ENCODE measurements around the gene LRP4. TPM values are rescaled to one million over a fixed set of nuclear protein-coding genes. Genes with fewer than 3 reads are reported as not detected.

The LRP4 gene
- total and polyA plus RNA-seq, 2 of the 4 experiments (the other 2 are of a cell fraction): 4.1 to 5.8 TPM

DNA sequence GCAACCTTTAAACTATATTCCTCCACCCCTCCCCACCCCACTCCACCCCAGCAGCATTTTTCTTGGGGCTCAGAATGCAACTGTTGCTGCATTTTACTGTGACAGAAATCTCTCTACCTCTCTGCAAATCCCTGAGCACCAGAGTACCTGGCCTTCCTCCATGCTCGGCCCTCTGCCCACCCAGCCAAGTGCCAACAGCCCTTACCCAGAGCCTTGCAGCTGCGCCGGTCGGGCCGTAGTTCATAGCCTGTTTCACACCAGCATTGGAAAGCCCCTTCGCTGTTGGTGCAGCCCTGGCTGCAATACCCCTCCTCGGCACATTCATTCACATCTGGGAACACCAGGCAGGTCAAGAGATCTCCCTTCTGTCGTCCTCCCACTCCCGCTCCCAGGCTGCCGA is 23.4 kb downstream of the LRP4 start:
- ChIA-PET POLR2A (ENCODE audit: unreplicated experiment) (no interaction called here), CTCF (no interaction called here)
- dilution Hi-C loops (cut with HindIII; ENCODE audit: low sequenced_read_pairs, unreplicated experiment) (no loop called here), in situ Hi-C loops (cut with MboI; ENCODE audit: low sequenced_read_pairs) (loop anchor here (25.0 kb wide), 1 partner anchor 467 kb away; the partner anchor contains the start of gene MYBPC3), intact Hi-C loops (cut with micrococcal nuclease) (no loop called here)
- Histone ChIP-seq H3K4me3 (ENCODE audit: insufficient read depth, low read depth, low read length) (no peak overlapping the region), H4K5ac (ENCODE audit: low read depth, low read length) (no peak overlapping the region), H3K4me1 (ENCODE audit: control insufficient read depth, insufficient read depth, low read length) (no peaks in the 10 kb centered on the region; the same call in 1 of the 2 replicates), H3K4me2 (ENCODE audit: low read depth, low read length) (no peak overlapping the region), H2BK15ac (ENCODE audit: low read depth, low read length) (no peak overlapping the region), H2AK5ac (ENCODE audit: low read depth, low read length) (no peak overlapping the region), H4K91ac (ENCODE audit: insufficient read depth, low read depth, low read length) (no peak overlapping the region), H2AFZ (replicated peaks; ENCODE audit: low read length, poor library complexity) (no peak overlapping the region), H3K9me1 (ENCODE audit: insufficient read depth, low read length) (0 out of 2 replicates have a peak, but pooled peaks cover 3% of the 10 kb centered on the region), H4K8ac (ENCODE audit: low read depth in 2 of 2, low read length in 2 of 2) (no peak overlapping the region), H3K56ac (ENCODE audit: extremely low read depth, insufficient read depth, low read length) (no peak overlapping the region), H3K79me1 (ENCODE audit: low read depth in 1 of 2, low read length in 2 of 2) (no peaks in the 10 kb centered on the region), H2BK120ac (ENCODE audit: low read depth, low read length) (no peak overlapping the region), H3K18ac (ENCODE audit: low read depth, low read length) (no peak overlapping the region), H3K23ac (ENCODE audit: low read depth, low read length) (no peak overlapping the region), H3K27me3 (ENCODE audit: control insufficient read depth, insufficient read depth, low read length) (no peaks in the 10 kb centered on the region), H2BK20ac (ENCODE audit: low read depth, low read length) (no peak overlapping the region), H3K9ac (ENCODE audit: low read depth, low read length) (no peak overlapping the region), H3K27ac (ENCODE audit: insufficient read depth, low read length) (no peak overlapping the region), H3K36me3 (ENCODE audit: control insufficient read depth, insufficient read depth, low read length) (peaks cover 7% of the 10 kb centered on the region), H3K14ac (replicated peaks; ENCODE audit: low read depth, low read length) (no peak overlapping the region), H2BK5ac (ENCODE audit: low read depth, low read length, poor library complexity, severe bottlenecking) (no peak overlapping the region), H3K4ac (ENCODE audit: low read depth, low read length) (no peak overlapping the region), H4K20me1 (ENCODE audit: insufficient read depth, low read length) (no peaks in the 10 kb centered on the region), H3K9me3 (ENCODE audit: control insufficient read depth, insufficient read depth, low read length) (no peaks in the 10 kb centered on the region), H2AK9ac (replicated peaks; ENCODE audit: low read depth, low read length, poor library complexity) (no peak overlapping the region)
- TF ChIP-seq ELK1 (IDR thresholded peaks at IDR 0.05; ENCODE audit: borderline replicate concordance, low read depth, low read length) (no peak), USF2 (IDR thresholded peaks at IDR 0.05; ENCODE audit: low read depth, low read length) (no peak), CHD1 (IDR thresholded peaks at IDR 0.05; ENCODE audit: low read depth, low read length) (no peak), BHLHE40 (IDR thresholded peaks at IDR 0.05; ENCODE audit: low read depth, low read length) (no peak), NFE2L2 (IDR thresholded peaks at IDR 0.05; ENCODE audit: low read depth, low read length) (no peak), SMC3 (IDR thresholded peaks at IDR 0.05; ENCODE audit: low read depth, low read length) (no peak)
- ATAC-seq (ENCODE audit: low read depth) (no peak), DNase-seq (no peak)
- WGBS, 2 experiments (ENCODE audit: extremely low coverage in 2 of 2, insufficient read length in 1 of 2): 97% methylated on average over 5 of the region's 10 CpGs; no CpG with 5 or more reads in 1 of the 2 experiments
- no TSS peak for BruUV-seq (replicated peaks)
